HG02610 (cell line): Measurements from ENCODE around the gene UBL4A.
"Not testable (repeated sequence)": the region's sequence is repeated elsewhere in the genome, so short reads cannot be mapped to it uniquely, and the experiment has no call there.

Experiments used
- ATAC-seq: cut with Tn5 transposase; IDR thresholded peaks from one replicate; pipeline ENCODE4 v1.9.1; 2021; ENCODE audit warnings: mild to moderate bottlenecking, moderate library complexity; ENCODE audit not compliant: unreplicated experiment

The UBL4A gene

GRCh38 chrX:154509455-154509854 lies 23.0 kb upstream of the UBL4A start:
- no peak for ATAC-seq

GRCh38 chrX:154508384-154508745 lies 21.9 kb upstream of the UBL4A start:
- no peak for ATAC-seq

GRCh38 chrX:154507673-154508383 lies 21.4 kb upstream of the UBL4A start:
- ATAC-seq, result no peak

DNA sequence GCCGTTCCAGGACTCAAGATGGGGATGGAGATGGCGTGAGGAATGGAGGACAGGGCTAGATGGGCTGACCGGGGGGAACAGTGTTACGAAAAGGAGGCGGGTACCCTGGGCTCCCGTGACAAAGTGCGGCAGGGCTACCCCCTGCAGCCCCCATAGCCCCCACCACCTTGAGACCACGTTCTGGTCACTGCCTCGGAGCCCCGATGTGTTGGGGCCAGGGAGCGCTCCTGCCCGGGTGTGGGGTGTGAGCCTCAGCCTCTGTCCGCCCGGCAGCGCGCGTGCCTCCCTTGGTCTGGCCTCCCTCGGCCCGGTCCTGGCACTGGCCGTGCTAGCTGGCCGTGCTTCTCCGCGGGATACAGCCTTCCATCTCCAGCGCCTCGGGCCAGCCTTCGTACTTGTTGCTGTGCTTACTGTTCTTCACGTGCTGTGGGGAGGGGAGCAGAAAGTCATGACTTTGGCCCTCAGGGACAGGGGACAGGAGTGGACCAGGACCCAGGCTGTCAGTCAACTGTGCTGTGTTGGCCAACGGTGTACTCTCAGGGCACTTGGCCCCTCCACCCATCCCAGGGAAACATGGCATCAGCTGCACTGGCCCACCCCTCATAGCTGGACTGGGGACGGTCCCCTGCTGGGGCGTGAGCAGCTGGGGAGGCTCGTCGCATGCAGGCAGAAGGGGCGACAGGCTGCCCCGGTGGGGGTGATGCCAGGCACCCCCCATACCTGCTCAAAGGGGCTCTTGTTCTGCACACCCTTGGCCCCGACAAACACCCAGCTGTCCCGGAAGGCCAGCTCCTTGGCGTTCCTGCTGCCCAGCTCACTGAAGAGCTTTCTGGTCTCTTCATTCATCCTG lies 20.3 kb upstream of the UBL4A start:
- no peak for ATAC-seq

- no peak for ATAC-seq
These were observed 19.3 kb upstream of the UBL4A start for GRCh38 chrX:154505734-154506133.

DNA sequence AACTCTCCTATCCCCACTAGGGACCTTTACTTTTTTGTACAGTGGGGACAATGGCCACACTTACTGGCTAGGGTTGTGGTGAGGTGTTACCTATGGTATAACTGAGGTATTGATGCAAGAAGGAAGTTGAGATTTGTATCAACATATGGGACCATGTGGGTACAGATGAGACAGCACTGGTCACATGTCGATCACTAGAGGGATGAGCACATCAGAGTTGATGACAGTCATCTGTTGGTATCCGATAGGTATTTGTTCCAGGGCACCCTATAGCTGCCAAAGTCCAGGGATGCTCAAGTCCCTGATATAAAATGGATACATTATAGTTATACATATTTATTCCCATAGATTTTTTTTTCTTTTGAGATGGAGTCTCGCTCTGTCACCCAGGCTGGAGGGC lies 16.6 kb upstream of the UBL4A start:
- no peak for ATAC-seq

DNA sequence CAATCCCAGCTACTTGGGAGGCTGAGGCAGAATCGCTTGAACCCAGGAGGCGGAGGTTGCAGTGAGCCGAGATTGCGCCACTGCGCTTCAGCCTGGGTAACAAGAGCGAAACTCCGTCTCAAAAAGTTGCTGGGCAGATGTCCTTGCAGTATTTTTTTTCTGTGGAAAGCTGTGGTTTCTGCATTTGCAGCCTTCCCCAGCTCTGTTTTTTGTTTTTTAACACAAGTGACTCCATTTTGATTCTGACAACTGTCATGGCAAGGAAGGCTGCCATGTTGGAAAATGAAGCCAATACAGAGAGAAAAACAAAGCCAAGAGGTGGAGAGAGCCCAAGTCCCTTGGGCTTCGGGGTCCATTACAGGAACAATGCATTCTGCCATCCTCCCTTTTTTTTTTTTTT lies 15.7 kb upstream of the UBL4A start:
- ATAC-seq, result no peak

GRCh38 chrX:154501423-154501822 lies 15.0 kb upstream of the UBL4A start:
- not testable (repeated sequence) for ATAC-seq

- not testable (repeated sequence) for ATAC-seq
These were observed 10.2 kb upstream of the UBL4A start for GRCh38 chrX:154496591-154497137.

- ATAC-seq, result no peak
These were observed 9.1 kb upstream of the UBL4A start for GRCh38 chrX:154495472-154495922.

DNA sequence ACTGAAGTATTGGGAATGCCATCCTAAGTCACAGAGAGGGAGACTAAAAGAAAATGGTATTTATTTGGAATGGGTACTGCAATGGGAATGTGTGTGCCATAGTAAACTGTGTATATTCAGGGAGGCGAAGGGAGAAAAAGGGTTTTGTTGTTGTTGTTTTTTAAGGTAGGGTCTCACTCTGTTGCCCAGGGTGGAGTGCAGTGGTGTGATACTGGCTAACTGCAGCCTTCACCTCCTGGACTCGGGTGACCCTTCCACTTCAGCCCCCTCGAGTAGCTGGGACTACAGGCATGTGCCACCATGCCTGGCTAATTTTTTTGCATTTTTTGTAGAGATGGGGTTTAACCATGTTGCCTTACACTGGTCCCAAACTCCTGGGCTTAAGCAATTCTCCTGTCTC lies 8.3 kb upstream of the UBL4A start:
- ATAC-seq, result no peak

- ATAC-seq, result peak; percentile 83
These were observed 4.1 kb upstream of the UBL4A start, which contains the start of gene SLC10A3 for GRCh38 chrX:154490414-154491083. Gene SLC10A3, minus strand, starts transcription at chrX:154490629. Its CDS starts 1,689 bp downstream, at chrX:154488940.

DNA sequence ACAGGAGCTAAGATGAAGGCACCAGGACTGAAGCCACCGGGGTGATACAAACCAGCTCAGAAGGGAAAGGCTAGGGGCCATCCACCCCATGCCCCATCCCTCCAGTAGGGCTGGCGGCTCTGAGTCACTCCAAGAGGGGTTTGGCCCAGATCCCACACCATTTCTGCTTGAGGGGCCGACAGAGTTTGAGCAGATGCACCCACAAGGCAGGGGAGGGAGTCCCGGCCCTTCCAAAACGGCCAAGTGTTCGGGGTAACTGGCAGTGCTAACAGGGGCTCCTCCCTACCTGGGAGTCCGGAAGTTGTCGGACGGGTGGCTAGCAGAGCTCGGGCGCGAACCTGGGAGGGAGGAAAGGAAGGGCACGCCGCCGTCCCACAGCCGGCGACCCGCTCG lies 3.6 kb upstream of the UBL4A start:
- peak; percentile 19 for ATAC-seq

DNA sequence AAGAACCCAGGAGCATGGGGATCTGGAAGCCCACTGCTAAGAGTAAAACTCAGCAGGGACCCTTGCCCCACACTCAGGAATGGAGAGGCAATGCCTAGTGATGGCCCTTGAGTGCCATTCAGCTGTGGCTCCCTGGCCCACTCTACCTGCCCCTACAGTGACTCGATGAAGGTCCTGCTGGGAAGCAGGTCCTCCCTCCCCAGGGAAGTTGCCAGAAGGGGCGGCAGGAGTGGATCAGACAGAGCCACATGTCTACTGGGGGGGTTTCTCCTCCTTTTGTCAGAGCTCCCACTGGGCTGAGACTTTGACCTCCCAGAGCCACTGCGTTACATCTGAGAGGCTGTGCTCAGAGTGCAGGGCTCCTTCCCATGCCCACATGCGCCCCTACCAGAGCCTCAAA lies 2.8 kb upstream of the UBL4A start:
- ATAC-seq, result no peak

GRCh38 chrX:154488336-154489075 lies 2.1 kb upstream of the UBL4A start:
- ATAC-seq, result no peak

DNA sequence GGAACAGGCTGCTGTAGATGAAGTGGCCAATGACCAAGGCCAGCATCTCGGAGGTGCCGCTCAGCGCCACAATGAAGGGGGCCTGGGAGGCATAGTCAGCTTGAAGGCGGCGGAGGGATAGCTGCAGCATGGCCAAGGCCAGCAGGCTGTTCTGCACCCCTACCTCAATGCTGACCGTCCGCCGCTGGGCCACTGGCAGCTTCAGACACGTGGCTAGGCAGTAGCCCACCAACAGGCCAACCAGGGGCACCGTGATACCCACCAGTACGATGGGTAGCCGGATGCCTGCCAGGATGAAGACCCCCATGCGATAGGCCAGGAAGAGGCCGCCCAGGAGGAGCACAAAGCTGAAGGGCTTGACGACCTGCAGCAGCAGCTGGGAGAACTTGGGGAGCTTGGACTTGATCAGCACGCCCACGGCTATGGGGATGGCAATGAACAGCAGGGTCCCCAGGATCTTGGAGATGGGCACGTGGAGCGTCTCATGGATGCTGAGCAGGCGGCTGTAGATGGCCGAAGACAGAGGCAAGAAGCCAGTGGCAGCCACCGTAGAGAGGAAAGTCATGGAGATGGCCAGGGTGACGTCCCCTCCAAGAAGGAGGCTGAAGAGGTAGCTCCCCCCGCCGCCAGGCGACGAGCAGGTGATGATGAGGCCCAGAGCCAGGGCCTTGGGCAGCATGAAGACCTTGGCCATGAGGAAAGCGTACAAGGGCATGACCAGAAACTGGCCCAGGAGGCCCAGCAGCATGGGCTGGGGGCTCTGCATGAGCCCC lies 1.3 kb upstream of the UBL4A start:
- ATAC-seq, result no peak

DNA sequence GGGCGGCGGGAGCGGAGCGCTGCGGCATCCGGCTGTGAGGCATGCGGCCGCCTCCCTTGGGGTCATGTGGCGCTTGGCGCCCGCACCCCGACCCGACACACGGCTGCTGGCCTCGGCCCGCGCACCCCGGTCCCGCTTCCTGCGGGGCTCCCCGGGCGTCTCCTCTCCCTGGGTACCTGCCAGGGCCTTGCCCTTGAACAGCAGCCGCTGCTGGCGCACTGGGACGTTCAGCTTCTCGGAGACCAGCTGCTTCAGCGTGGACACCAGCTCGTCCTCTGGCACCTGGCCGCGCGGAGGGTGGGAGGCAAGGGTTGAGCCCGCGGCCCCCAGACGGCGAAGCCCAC lies 391 bp downstream of the UBL4A start:
- ATAC-seq, result no peak

DNA sequence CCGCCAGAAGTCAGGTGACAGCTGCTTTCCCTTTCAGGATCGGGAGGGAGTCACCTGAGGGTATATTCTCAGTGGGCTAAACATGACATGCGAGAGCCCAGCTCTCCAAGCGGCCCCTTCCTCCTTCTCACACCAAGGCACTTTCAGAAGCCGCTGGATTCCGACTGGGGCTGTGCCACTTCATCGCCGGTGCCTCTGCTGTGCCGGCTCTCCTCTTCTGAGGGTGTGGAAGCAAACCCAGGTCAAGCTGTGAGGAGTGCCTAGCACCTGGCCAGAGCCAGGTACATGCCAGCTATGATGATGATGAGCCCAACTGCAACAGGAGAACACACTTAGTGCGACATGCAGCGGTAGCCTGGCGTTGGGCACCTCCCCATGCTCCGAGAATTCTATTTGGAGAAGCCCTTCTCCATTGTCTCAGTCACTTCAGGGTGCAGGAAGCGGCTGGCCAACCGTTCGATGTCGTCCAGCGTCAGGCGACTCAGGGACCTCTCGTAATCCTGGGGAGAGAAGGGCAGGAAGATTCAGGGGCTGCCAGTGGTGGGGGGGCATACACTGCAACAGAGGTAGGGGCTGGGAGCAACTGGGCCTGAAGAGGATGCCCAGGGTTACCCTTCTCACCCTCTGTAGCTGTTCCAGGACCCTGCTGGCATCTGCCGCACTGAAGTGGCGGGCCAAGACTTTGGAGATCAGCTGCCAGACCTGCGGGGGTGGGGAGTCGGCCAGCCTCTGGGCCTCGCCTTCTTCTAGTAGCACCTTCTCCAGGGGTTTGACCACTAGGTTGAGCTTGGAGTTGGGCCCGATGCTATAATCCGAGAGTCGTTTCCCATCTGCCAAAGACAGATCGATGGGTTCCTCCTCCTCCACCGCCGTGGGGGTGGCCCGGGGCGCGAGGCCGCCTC lies 1.0 kb downstream of the UBL4A start:
- no peak for ATAC-seq
